Medulla oblongata (tissue), 1 donor: ENCODE data around the gene AANAT.

Experiments
- DNase-seq: peaks from one replicate; pipeline ENCODE4 v3.0.0-alpha.2; 2015; ENCODE audit errors: extremely low spot score

Gene AANAT

GRCh38 chr17:76442341-76443338 lies 24.8 kb upstream of the AANAT start:
- no peak for DNase-seq

- no peak for DNase-seq
Observed at GRCh38 chr17:76444518-76445311, 22.7 kb upstream of the AANAT start.

- no peak for DNase-seq
Observed at GRCh38 chr17:76445697-76446448, 21.5 kb upstream of the AANAT start.

- no peak for DNase-seq
Observed at GRCh38 chr17:76446449-76447231, 20.8 kb upstream of the AANAT start.

- DNase-seq: no peak
Observed at GRCh38 chr17:76447931-76448652, 19.3 kb upstream of the AANAT start.

- DNase-seq: no peak
Observed at GRCh38 chr17:76449126-76449525, 18.3 kb upstream of the AANAT start.

GRCh38 chr17:76451506-76451905 lies 15.9 kb upstream of the AANAT start:
- DNase-seq: no peak

GRCh38 chr17:76452127-76452659 lies 15.2 kb upstream of the AANAT start:
- no peak for DNase-seq

- peak; percentile 83 for DNase-seq
Observed at GRCh38 chr17:76452660-76453430, 14.6 kb upstream of the AANAT start, which contains the start of gene UBE2O. Gene UBE2O (minus strand): TSS chr17:76453152. CDS start chr17:76453141, 11 bp downstream.

GRCh38 chr17:76453431-76453743 lies 14.0 kb upstream of the AANAT start:
- DNase-seq: no peak

GRCh38 chr17:76458580-76459490 lies 8.6 kb upstream of the AANAT start:
- DNase-seq: no peak

GRCh38 chr17:76459674-76460073 lies 7.7 kb upstream of the AANAT start:
- no peak for DNase-seq

GRCh38 chr17:76461765-76462555 lies 5.4 kb upstream of the AANAT start:
- no peak for DNase-seq

GRCh38 chr17:76462556-76463290 lies 4.7 kb upstream of the AANAT start:
- no peak for DNase-seq

- no peak for DNase-seq
Observed at GRCh38 chr17:76466775-76467130, 650 bp upstream of the AANAT start.

GRCh38 chr17:76467809-76468633 lies 618 bp downstream of the AANAT start:
- no peak for DNase-seq
